ENCODE measurements around the gene GALNT14. TPM values are rescaled to one million over a fixed set of nuclear protein-coding genes. Genes with fewer than 3 reads are reported as not detected.

Gene GALNT14
- total and polyA plus RNA-seq, 4 experiments from 2014 or later, result 0.32 TPM; not detected in 3

DNA sequence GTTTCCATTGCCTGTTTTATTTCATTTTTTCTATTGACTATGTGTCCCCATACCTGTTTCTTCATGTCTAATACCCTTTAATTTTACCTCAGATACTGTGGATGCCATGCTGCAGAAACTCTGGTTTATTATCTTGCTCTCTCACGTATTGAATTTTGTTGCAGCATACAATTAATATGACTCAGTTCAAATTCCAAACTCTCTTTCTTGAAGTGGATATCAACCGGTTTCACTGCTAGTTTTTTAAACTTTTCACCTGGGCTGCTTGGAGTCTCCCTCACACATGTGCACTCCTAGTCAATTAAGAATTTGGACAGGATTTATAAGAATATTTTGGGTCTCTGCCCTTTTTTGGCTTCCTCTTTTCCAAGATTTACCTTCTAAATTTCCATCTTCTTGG lies 260.4 kb downstream of the GALNT14 start:
- no peaks in the 10 kb centered on the region for H3K4me1 ChIP-seq (ENCODE audit: insufficient read depth, low read length)
- no peaks in the 10 kb centered on the region for H3K27me3 ChIP-seq (ENCODE audit: insufficient read depth, low read length)
- Mint-ChIP-seq H3K4me3 (no peak overlapping the region), H3K4me1 (no peaks in the 10 kb centered on the region), H3K27ac (no peak overlapping the region), H3K36me3 (no peaks in the 10 kb centered on the region), H3K27me3 (peaks cover 4 to 14% of the 10 kb centered on the region in 2 donors), H3K9me3 (peaks cover 0 to 14% (median 6%) of the 10 kb centered on the region in 8 donors)
- CTCF ChIA-PET (ENCODE audit: partially characterized antibody), result interaction anchor here (1.0 kb wide), 1 partner anchor 456 kb away, joined by 3 read pairs; no protein-coding TSS in a partner anchor
- intact Hi-C loops (cut with micrococcal nuclease), result no loop called here
- no peaks in the 10 kb centered on the region for H3K36me3 ChIP-seq (ENCODE audit: insufficient read depth, low read length)
- POLR2A ChIA-PET (ENCODE audit: partially characterized antibody), result no interaction called here
- no peak for DNase-seq
- no peaks in the 10 kb centered on the region for H3K9me3 ChIP-seq (ENCODE audit: control insufficient read depth in 1 of 2, low read length in 2 of 2)
- no peak overlapping the region for H3K4me3 ChIP-seq (ENCODE audit: low read length in 2 of 2)
- no peak overlapping the region for H3K27ac ChIP-seq (ENCODE audit: low read depth, low read length)

DNA sequence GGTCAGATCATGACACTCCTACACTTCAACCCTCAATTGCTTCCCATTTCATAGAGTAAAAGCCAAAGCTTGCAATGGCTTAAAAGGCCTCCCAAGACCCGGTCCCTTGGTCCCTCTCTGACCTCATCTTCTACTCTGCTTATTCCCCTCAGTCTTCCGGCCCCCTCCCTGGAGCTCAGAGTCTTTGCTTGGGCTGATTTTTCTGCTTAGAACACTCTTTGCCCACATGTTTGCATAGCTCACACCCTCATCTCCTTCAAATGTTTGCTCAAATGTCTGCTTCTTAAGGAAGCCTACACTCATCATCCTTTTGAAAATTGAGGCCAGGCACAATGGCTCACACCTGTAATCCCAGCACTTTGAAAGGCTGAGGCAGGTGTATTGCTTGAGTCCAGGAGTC lies 265.4 kb downstream of the GALNT14 start:
- CTCF ChIA-PET (ENCODE audit: partially characterized antibody), result interaction anchor here (2.1 kb wide), 1 partner anchor 10 kb away, joined by 11 read pairs; no protein-coding TSS in a partner anchor
- DNase-seq, result no peak
- Mint-ChIP-seq H3K36me3 (no peaks in the 10 kb centered on the region), H3K9me3 (peaks cover 0 to 14% (median 4%) of the 10 kb centered on the region in 8 donors), H3K27ac (no peak overlapping the region), H3K4me1 (no peaks in the 10 kb centered on the region), H3K4me3 (no peak overlapping the region), H3K27me3 (peaks cover 8% of the 10 kb centered on the region in 2 donors)
- Histone ChIP-seq H3K27me3 (ENCODE audit: insufficient read depth, low read length) (no peaks in the 10 kb centered on the region), H3K4me1 (ENCODE audit: insufficient read depth, low read length) (no peaks in the 10 kb centered on the region), H3K9me3 (ENCODE audit: control insufficient read depth in 1 of 2, low read length in 2 of 2) (no peaks in the 10 kb centered on the region), H3K4me3 (ENCODE audit: low read length in 2 of 2) (no peak overlapping the region), H3K27ac (ENCODE audit: low read depth, low read length) (no peak overlapping the region), H3K36me3 (ENCODE audit: insufficient read depth, low read length) (no peaks in the 10 kb centered on the region)
- POLR2A ChIA-PET (ENCODE audit: partially characterized antibody), result no interaction called here
- intact Hi-C loops (cut with micrococcal nuclease), result no loop called here

DNA sequence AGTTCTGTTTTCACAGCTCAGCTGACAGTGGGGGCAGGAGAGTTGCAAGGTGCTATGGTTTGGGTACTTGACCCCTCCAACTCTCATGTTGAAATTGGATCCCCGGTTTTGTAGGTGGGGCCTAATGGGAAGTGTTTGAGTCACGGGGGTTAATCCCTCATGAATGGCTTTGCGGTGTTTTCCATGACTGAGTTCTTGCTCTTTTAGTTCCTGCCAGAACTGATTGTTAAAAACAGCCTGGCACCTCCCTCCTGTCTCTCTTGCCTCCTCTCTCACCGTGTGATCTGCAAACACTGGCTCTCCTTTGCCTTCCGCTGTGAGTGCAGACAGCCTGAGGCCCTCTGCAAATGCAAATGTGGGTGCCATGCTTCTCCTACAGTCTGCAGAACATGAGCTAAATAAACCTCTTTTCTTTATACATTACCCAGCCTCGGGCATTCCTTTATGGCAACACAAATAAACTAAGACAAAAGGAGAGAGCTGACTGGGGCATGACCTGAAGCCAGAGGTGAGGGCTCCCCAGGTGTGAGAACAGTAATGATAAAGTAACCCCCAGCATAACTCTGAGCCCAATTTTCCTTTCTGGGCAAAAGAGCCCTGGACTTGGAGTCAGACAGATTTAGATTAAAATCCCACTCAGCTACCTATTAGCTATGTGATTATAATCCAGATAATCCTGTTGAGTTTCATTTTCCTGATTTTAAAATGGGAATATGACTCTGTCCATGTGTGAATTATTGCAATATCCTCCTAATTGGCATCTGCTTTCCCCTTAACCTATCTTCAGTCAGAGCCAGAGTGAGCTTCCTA lies 266.1 kb downstream of the GALNT14 start:
- H3K4me1 Mint-ChIP-seq, result no peaks in the 10 kb centered on the region
- Histone ChIP-seq H3K36me3 (ENCODE audit: insufficient read depth, low read length) (no peaks in the 10 kb centered on the region), H3K27me3 (ENCODE audit: insufficient read depth, low read length) (no peaks in the 10 kb centered on the region), H3K4me1 (ENCODE audit: insufficient read depth, low read length) (no peaks in the 10 kb centered on the region), H3K27ac (ENCODE audit: low read depth, low read length) (no peak overlapping the region), H3K9me3 (ENCODE audit: control insufficient read depth in 1 of 2, low read length in 2 of 2) (no peaks in the 10 kb centered on the region), H3K4me3 (ENCODE audit: low read length in 2 of 2) (no peak overlapping the region)
- H3K27ac Mint-ChIP-seq, result no peak overlapping the region
- ChIA-PET CTCF (ENCODE audit: partially characterized antibody) (interaction anchor here (2.1 kb wide), 1 partner anchor 10 kb away, joined by 11 read pairs; no protein-coding TSS in a partner anchor), POLR2A (ENCODE audit: partially characterized antibody) (no interaction called here)
- H3K4me3 Mint-ChIP-seq, result no peak overlapping the region
- intact Hi-C loops (cut with micrococcal nuclease), result no loop called here
- H3K9me3 Mint-ChIP-seq, result peaks cover 0 to 14% (median 4%) of the 10 kb centered on the region in 8 donors
- no peaks in the 10 kb centered on the region for H3K36me3 Mint-ChIP-seq
- peaks cover 7 to 8% of the 10 kb centered on the region in 2 donors for H3K27me3 Mint-ChIP-seq
- DNase-seq, result no peak

DNA sequence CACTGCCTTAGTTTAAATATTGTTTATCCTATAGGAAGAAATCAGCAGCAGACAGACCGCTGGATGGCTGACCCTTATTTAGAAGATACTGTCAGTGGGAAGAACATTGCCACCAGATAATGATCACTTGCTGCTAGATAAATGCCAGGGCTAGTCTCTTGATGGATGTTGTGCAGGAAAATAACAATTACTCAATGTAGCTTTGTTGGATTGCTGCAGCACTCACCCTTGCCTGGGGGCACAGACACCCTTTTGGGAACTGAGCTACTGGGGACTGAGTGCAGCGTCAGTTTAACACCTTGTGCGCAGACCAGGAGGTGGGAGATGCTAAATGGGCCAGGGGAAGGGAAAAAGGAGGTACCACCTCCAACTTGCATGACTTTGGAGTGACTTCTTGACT lies 266.8 kb downstream of the GALNT14 start:
- no peak overlapping the region for H3K4me3 ChIP-seq (ENCODE audit: low read length in 2 of 2)
- H3K4me1 ChIP-seq (ENCODE audit: insufficient read depth, low read length), result no peaks in the 10 kb centered on the region
- H3K27me3 ChIP-seq (ENCODE audit: insufficient read depth, low read length), result no peaks in the 10 kb centered on the region
- H3K4me3 Mint-ChIP-seq, result no peak overlapping the region
- peaks cover 2 to 6% (median 4%) of the 10 kb centered on the region in 4 donors for H3K4me1 Mint-ChIP-seq
- H3K27me3 Mint-ChIP-seq, result peaks cover 7 to 11% of the 10 kb centered on the region in 2 donors
- H3K27ac ChIP-seq (ENCODE audit: low read depth, low read length), result no peak overlapping the region
- no peaks in the 10 kb centered on the region for H3K9me3 ChIP-seq (ENCODE audit: control insufficient read depth in 1 of 2, low read length in 2 of 2)
- H3K36me3 ChIP-seq (ENCODE audit: insufficient read depth, low read length), result no peaks in the 10 kb centered on the region
- H3K27ac Mint-ChIP-seq, result no peak overlapping the region
- ChIA-PET CTCF (ENCODE audit: partially characterized antibody) (interaction anchor here (2.1 kb wide), 1 partner anchor 9 kb away, joined by 11 read pairs; no protein-coding TSS in a partner anchor), POLR2A (ENCODE audit: partially characterized antibody) (no interaction called here)
- intact Hi-C loops (cut with micrococcal nuclease), result no loop called here
- no peaks in the 10 kb centered on the region for H3K36me3 Mint-ChIP-seq
- H3K9me3 Mint-ChIP-seq, result peaks cover 0 to 14% (median 4%) of the 10 kb centered on the region in 8 donors
- no peak for DNase-seq

DNA sequence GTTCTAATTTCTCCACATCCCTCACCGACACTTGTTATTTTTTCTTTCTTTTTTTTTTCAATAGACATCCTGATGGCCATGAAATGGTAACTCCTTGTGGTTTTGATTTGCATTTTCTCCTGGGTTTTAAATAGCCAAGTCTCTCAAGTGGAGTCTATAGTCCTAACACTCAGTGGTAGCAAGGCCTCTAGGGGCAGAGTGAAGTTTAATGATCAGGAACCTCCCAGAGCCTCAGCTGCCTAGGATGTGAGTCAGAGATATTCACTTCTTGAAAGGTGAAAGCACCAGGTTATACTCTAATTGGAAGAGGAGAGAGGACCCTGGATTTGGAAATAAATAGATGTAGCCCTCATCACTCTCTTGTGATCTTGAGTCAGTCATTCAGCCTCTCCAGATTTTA lies 268.3 kb downstream of the GALNT14 start:
- peaks cover 8 to 11% of the 10 kb centered on the region in 2 donors for H3K27me3 Mint-ChIP-seq
- POLR2A ChIA-PET (ENCODE audit: partially characterized antibody), result no interaction called here
- no peaks in the 10 kb centered on the region for H3K36me3 ChIP-seq (ENCODE audit: insufficient read depth, low read length)
- DNase-seq, result no peak
- peaks cover 4 to 12% (median 6%) of the 10 kb centered on the region in 4 donors for H3K4me1 Mint-ChIP-seq
- no peaks in the 10 kb centered on the region for H3K9me3 ChIP-seq (ENCODE audit: control insufficient read depth in 1 of 2, low read length in 2 of 2)
- H3K9me3 Mint-ChIP-seq, result peaks cover 0 to 8% (median 2%) of the 10 kb centered on the region in 8 donors
- H3K4me3 ChIP-seq (ENCODE audit: low read length in 2 of 2), result no peak overlapping the region
- H3K27ac ChIP-seq (ENCODE audit: low read depth, low read length), result no peak overlapping the region
- H3K4me3 Mint-ChIP-seq, result no peak overlapping the region
- CTCF ChIA-PET (ENCODE audit: partially characterized antibody), result no interaction called here
- H3K4me1 ChIP-seq (ENCODE audit: insufficient read depth, low read length), result no peaks in the 10 kb centered on the region
- H3K27me3 ChIP-seq (ENCODE audit: insufficient read depth, low read length), result no peaks in the 10 kb centered on the region
- H3K36me3 Mint-ChIP-seq, result no peaks in the 10 kb centered on the region
- intact Hi-C loops (cut with micrococcal nuclease), result no loop called here
- H3K27ac Mint-ChIP-seq, result no peak overlapping the region

DNA sequence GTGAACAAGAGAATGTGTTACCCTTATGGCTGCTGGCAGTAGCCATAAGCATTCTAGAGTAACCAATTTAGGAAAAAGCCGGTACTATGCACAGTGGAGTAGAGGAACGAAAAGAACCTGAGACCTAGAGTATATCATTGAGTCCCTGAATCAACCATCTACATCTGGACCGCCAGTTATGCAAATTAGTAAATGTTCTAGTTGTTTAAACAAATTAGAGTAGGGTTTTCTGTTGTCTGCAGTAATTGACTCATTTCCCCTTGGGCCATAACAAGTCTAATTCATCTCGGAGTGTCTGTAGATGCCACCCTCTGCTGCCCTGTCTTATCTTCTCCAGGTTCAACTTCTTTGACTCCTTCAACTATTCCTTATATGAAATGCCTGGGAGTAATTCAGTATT lies 270.9 kb downstream of the GALNT14 start:
- H3K27me3 ChIP-seq (ENCODE audit: insufficient read depth, low read length), result no peaks in the 10 kb centered on the region
- H3K4me1 Mint-ChIP-seq, result peaks cover 4 to 12% (median 6%) of the 10 kb centered on the region in 4 donors
- intact Hi-C loops (cut with micrococcal nuclease), result no loop called here
- no peaks in the 10 kb centered on the region for H3K9me3 ChIP-seq (ENCODE audit: control insufficient read depth in 1 of 2, low read length in 2 of 2)
- H3K27me3 Mint-ChIP-seq, result peaks cover 8 to 11% of the 10 kb centered on the region in 2 donors
- H3K36me3 ChIP-seq (ENCODE audit: insufficient read depth, low read length), result no peaks in the 10 kb centered on the region
- ChIA-PET POLR2A (ENCODE audit: partially characterized antibody) (no interaction called here), CTCF (ENCODE audit: partially characterized antibody) (no interaction called here)
- DNase-seq, result no peak
- no peaks in the 10 kb centered on the region for H3K9me3 Mint-ChIP-seq
- no peaks in the 10 kb centered on the region for H3K4me1 ChIP-seq (ENCODE audit: insufficient read depth, low read length)
- H3K4me3 ChIP-seq (ENCODE audit: low read length in 2 of 2), result no peak overlapping the region
- H3K4me3 Mint-ChIP-seq, result no peak overlapping the region
- H3K27ac ChIP-seq (ENCODE audit: low read depth, low read length), result no peak overlapping the region
- H3K36me3 Mint-ChIP-seq, result no peaks in the 10 kb centered on the region
- H3K27ac Mint-ChIP-seq, result no peak overlapping the region

DNA sequence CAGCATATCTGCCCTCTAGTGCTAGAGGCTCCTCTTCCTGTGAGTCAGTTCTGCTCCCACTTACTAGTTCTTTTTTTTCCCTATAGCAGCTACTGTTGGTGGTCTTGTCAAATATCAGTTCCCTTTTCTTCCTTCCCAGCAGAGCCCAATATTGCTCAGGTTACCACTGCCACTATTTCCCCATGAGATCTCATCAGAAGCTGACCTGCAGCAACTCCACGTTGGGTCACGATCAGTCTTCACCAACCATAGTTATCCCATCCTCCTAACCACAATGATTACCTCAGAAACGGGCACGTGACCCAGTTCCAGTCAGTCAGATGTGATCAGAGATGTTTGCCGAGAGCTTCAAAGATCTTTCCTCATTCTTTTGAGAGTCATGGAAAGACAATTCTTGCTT lies 271.3 kb downstream of the GALNT14 start:
- no peaks in the 10 kb centered on the region for H3K9me3 ChIP-seq (ENCODE audit: control insufficient read depth in 1 of 2, low read length in 2 of 2)
- no peaks in the 10 kb centered on the region for H3K27me3 ChIP-seq (ENCODE audit: insufficient read depth, low read length)
- Mint-ChIP-seq H3K9me3 (no peaks in the 10 kb centered on the region), H3K4me1 (peaks cover 4 to 12% (median 6%) of the 10 kb centered on the region in 4 donors), H3K27ac (peak overlapping the region in 1 of 7 donors; percentile 38), H3K36me3 (no peaks in the 10 kb centered on the region), H3K4me3 (no peak overlapping the region), H3K27me3 (peaks cover 8 to 11% of the 10 kb centered on the region in 2 donors)
- DNase-seq, result no peak
- no peak overlapping the region for H3K4me3 ChIP-seq (ENCODE audit: low read length in 2 of 2)
- no peaks in the 10 kb centered on the region for H3K36me3 ChIP-seq (ENCODE audit: insufficient read depth, low read length)
- H3K4me1 ChIP-seq (ENCODE audit: insufficient read depth, low read length), result no peaks in the 10 kb centered on the region
- no peak overlapping the region for H3K27ac ChIP-seq (ENCODE audit: low read depth, low read length)
- CTCF ChIA-PET (ENCODE audit: partially characterized antibody), result no interaction called here
- POLR2A ChIA-PET (ENCODE audit: partially characterized antibody), result no interaction called here
- intact Hi-C loops (cut with micrococcal nuclease), result no loop called here
